Measurements from ENCODE around the gene VPS13A. TPM values are rescaled to one million over a fixed set of nuclear protein-coding genes. Genes with fewer than 3 reads are reported as not detected.
"Not testable (repeated sequence)": the region's sequence is repeated elsewhere in the genome, so short reads cannot be mapped to it uniquely, and the experiment has no call there.

Gene VPS13A
- total and polyA plus RNA-seq, 10 donors = 7.5 to 90.9 (median 56.5) TPM

DNA sequence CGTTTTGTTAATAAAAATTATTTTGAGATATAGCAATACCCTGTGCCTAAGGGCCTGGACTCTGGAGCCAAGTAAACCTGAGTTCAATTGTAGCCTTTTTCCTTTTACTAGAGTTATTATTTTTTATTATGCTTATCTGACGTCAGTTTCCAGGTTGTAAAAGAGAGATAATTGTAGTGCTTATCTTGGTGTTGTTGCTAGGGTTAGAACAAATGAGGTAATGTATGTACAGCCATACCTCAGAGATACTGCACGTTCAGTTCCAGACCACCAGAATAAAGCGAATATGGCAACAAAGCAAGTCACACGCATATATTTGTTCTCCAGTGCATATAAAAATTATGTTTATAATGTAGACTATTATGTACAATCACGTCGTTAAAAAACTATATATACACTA lies 215.0 kb downstream of the VPS13A start:
- no peaks in the 10 kb centered on the region for H3K9me3 ChIP-seq
- H3K27me3 ChIP-seq (replicated peaks in 1 of 7) = no peaks in the 10 kb centered on the region
- intact Hi-C loops (cut with DNase I; ENCODE audit: low total_unique reads) = no loop called here
- DNase-seq = no peak
- H3K4me3 ChIP-seq = no peak overlapping the region
- 96 to 98% (median 97%) methylated on average over 7 of the region's 7 CpGs for WGBS, 5 donors
- H3K27ac ChIP-seq = no peak overlapping the region
- peaks cover 0 to 17% (median 0%) of the 10 kb centered on the region in 6 donors for H3K36me3 ChIP-seq
- TF ChIP-seq POLR2AphosphoS5 (IDR thresholded peaks at IDR 0.05) = no peak
- TF ChIP-seq, protein P1, sequence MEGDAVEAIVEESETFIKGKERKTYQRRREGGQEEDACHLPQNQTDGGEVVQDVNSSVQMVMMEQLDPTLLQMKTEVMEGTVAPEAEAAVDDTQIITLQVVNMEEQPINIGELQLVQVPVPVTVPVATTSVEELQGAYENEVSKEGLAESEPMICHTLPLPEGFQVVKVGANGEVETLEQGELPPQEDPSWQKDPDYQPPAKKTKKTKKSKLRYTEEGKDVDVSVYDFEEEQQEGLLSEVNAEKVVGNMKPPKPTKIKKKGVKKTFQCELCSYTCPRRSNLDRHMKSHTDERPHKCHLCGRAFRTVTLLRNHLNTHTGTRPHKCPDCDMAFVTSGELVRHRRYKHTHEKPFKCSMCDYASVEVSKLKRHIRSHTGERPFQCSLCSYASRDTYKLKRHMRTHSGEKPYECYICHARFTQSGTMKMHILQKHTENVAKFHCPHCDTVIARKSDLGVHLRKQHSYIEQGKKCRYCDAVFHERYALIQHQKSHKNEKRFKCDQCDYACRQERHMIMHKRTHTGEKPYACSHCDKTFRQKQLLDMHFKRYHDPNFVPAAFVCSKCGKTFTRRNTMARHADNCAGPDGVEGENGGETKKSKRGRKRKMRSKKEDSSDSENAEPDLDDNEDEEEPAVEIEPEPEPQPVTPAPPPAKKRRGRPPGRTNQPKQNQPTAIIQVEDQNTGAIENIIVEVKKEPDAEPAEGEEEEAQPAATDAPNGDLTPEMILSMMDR (IDR thresholded peaks at IDR 0.05 in 8 of 11, conservative IDR thresholded peaks at IDR 0.05 in 3 of 11) = no peak
- TF ChIP-seq POLR2A (IDR thresholded peaks at IDR 0.05) = no peak
- H3K4me1 ChIP-seq = no peaks in the 10 kb centered on the region

DNA sequence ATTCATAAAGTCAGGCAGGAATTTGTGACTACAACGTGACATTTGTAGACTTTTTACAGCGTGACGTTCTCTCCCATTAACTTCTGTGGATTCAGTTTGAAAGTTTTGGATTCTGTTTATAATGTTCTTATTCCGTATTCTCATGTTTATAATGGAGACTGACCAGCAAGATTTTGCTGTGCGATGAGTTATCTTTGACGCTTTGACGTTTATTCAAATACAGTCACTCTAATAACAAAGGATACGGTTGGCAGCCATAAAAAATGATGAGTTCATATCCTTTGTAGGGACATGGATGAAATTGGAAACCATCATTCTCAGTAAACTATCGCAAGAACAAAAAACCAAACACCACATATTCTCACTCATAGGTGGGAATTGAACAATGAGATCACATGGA lies 221.2 kb downstream of the VPS13A start:
- intact Hi-C loops (cut with DNase I; ENCODE audit: low total_unique reads); H3K4me1 ChIP-seq; H3K9me3 ChIP-seq; H3K4me3 ChIP-seq; H3K27me3 ChIP-seq (replicated peaks in 1 of 7); DNase-seq; H3K36me3 ChIP-seq; H3K27ac ChIP-seq: not testable (repeated sequence)
- 94 to 98% (median 98%) methylated on average over 9 of the region's 9 CpGs for WGBS, 5 donors

DNA sequence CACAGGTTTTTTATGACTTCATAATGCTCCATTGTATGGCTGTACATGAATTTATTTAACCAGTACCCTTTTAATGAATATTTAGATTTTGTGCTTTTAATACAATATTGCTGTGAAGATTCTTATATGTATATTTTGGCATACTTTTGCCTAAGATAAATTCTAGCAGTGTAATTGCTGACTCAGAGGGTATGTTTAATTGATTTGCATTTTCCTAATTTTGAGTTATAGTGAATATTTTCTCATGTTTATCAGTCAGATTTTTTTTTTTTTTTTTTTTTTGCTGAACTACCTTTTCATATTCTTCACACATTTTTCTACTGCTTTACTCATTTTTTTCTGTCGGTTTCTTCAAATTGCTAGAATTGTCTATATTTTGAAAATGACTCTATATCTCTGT lies 222.6 kb downstream of the VPS13A start:
- intact Hi-C loops (cut with DNase I; ENCODE audit: low total_unique reads) = no loop called here
- TF ChIP-seq, protein P1 (IDR thresholded peaks at IDR 0.05 in 8 of 11, conservative IDR thresholded peaks at IDR 0.05 in 3 of 11) = no peak
- TF ChIP-seq POLR2AphosphoS5 (IDR thresholded peaks at IDR 0.05) (no peak), POLR2A (IDR thresholded peaks at IDR 0.05) (no peak)
- Histone ChIP-seq H3K9me3 (no peaks in the 10 kb centered on the region), H3K27ac (no peak overlapping the region), H3K36me3 (peaks cover 0 to 13% (median 0%) of the 10 kb centered on the region in 6 donors), H3K27me3 (replicated peaks in 1 of 7) (no peaks in the 10 kb centered on the region), H3K4me1 (no peaks in the 10 kb centered on the region), H3K4me3 (no peak overlapping the region)
- no peak for DNase-seq
- WGBS, 5 donors = 92 to 100% (median 97%) methylated on average over 1 of the region's 1 CpG

DNA sequence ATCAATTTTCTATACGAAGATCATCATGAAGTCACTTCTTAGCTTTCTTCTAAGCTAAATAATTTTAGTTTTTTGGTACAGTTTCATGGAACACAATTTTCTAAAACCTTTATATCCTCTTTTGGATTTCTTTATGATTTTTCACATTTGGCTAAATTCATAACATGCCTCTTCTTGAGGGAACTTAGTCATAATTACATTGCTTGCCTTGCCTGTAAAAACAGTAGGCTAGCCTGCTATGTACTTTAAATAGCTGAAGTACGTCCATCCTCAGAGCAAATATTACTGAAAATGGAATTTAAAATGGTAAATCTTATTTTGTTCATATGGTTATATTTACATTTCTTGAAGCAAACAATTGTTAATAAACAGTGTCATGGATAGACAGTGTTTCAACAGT lies 225.0 kb downstream of the VPS13A start:
- H3K4me1 ChIP-seq = no peaks in the 10 kb centered on the region
- intact Hi-C loops (cut with DNase I; ENCODE audit: low total_unique reads) = no loop called here
- no peak overlapping the region for H3K4me3 ChIP-seq
- 87 to 96% (median 92%) methylated on average over 2 of the region's 2 CpGs for WGBS, 5 donors
- no peak for DNase-seq
- H3K27ac ChIP-seq = no peak overlapping the region
- no peaks in the 10 kb centered on the region for H3K27me3 ChIP-seq (replicated peaks in 1 of 7)
- TF ChIP-seq, protein P1 (IDR thresholded peaks at IDR 0.05 in 8 of 11, conservative IDR thresholded peaks at IDR 0.05 in 3 of 11) = no peak
- no peak for TF ChIP-seq POLR2AphosphoS5 (IDR thresholded peaks at IDR 0.05)
- TF ChIP-seq POLR2A (IDR thresholded peaks at IDR 0.05) = no peak
- peaks cover 0 to 31% (median 14%) of the 10 kb centered on the region in 6 donors for H3K36me3 ChIP-seq
- no peaks in the 10 kb centered on the region for H3K9me3 ChIP-seq

GRCh38 chr9:77403239-77403638 lies 225.9 kb downstream of the VPS13A start:
- H3K27me3 ChIP-seq (replicated peaks in 1 of 7) = no peaks in the 10 kb centered on the region
- TF ChIP-seq POLR2A (IDR thresholded peaks at IDR 0.05) = no peak
- TF ChIP-seq, protein P1 (IDR thresholded peaks at IDR 0.05 in 8 of 11, conservative IDR thresholded peaks at IDR 0.05 in 3 of 11) = no peak
- no peak for TF ChIP-seq POLR2AphosphoS5 (IDR thresholded peaks at IDR 0.05)
- 91 to 98% (median 94%) methylated on average over 4 of the region's 4 CpGs for WGBS, 5 donors
- intact Hi-C loops (cut with DNase I; ENCODE audit: low total_unique reads) = no loop called here
- H3K27ac ChIP-seq = no peak overlapping the region
- H3K9me3 ChIP-seq = no peaks in the 10 kb centered on the region
- no peaks in the 10 kb centered on the region for H3K4me1 ChIP-seq
- H3K4me3 ChIP-seq = no peak overlapping the region
- peaks cover 0 to 40% (median 18%) of the 10 kb centered on the region in 6 donors for H3K36me3 ChIP-seq
- DNase-seq = no peak

GRCh38 chr9:77408521-77408920 lies 231.2 kb downstream of the VPS13A start:
- peaks cover 0 to 44% (median 25%) of the 10 kb centered on the region in 6 donors for H3K36me3 ChIP-seq
- H3K4me3 ChIP-seq; H3K27ac ChIP-seq; intact Hi-C loops (cut with DNase I; ENCODE audit: low total_unique reads); DNase-seq; H3K4me1 ChIP-seq; H3K9me3 ChIP-seq; H3K27me3 ChIP-seq (replicated peaks in 1 of 7): not testable (repeated sequence)
- 92 to 98% (median 95%) methylated on average over 6 to 9 of the region's 9 CpGs for WGBS, 5 donors
